ENCODE measurements around the gene TMEM263.
"Not testable (repeated sequence)": the region's sequence is repeated elsewhere in the genome, so short reads cannot be mapped to it uniquely, and the experiment has no call there.

TMEM263 gene

DNA sequence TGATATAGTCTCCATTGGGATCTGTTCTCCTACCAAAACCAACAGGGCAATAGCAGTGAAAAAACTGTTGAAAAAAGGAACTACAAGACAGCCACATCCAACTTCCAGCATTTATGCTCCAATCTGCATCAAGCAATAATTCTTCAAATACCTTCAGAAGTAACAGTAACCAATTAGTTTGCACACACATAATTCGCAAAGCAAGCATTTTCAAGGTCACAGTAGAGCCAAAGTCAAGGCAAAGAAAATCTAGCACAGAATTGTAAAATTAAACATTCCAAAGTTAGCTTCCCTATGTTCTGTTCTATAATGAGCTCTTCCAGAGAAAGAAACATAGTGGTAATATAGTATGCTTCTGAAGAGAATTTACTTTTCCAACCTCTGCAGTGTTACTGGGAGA lies 42.2 kb downstream of the TMEM263 start:
- no peak for DNase-seq (ENCODE audit: low read depth)
- TF ChIP-seq, protein P1, sequence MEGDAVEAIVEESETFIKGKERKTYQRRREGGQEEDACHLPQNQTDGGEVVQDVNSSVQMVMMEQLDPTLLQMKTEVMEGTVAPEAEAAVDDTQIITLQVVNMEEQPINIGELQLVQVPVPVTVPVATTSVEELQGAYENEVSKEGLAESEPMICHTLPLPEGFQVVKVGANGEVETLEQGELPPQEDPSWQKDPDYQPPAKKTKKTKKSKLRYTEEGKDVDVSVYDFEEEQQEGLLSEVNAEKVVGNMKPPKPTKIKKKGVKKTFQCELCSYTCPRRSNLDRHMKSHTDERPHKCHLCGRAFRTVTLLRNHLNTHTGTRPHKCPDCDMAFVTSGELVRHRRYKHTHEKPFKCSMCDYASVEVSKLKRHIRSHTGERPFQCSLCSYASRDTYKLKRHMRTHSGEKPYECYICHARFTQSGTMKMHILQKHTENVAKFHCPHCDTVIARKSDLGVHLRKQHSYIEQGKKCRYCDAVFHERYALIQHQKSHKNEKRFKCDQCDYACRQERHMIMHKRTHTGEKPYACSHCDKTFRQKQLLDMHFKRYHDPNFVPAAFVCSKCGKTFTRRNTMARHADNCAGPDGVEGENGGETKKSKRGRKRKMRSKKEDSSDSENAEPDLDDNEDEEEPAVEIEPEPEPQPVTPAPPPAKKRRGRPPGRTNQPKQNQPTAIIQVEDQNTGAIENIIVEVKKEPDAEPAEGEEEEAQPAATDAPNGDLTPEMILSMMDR (IDR thresholded peaks at IDR 0.05; ENCODE audit: insufficient read depth, low read depth, low read length, missing control alignments): no peak
- H3K4me3 ChIP-seq (ENCODE audit: low read length): no peak overlapping the region

DNA sequence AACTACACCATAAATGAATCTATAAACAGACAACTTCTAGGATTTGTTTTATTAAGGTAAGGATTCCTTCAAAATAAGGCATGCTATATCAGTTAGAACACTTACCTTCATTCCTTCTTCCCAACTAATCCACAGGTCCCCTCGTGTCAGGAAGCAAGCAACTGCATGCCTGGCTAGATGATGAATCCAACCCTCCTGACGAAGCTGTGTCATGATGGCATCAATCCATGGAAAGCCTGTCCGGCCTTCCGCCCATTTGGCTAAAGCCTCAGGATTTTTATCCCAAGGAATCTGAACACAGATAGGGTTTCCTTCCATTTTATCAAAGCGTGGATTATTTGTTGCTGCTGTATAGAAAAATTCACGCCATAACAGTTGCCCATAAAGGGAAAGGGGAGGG lies 43.7 kb downstream of the TMEM263 start:
- H3K4me3 ChIP-seq (ENCODE audit: low read length): no peak overlapping the region
- DNase-seq (ENCODE audit: low read depth): peak; percentile 92
- TF ChIP-seq, protein P1 (IDR thresholded peaks at IDR 0.05; ENCODE audit: insufficient read depth, low read depth, low read length, missing control alignments): no peak

DNA sequence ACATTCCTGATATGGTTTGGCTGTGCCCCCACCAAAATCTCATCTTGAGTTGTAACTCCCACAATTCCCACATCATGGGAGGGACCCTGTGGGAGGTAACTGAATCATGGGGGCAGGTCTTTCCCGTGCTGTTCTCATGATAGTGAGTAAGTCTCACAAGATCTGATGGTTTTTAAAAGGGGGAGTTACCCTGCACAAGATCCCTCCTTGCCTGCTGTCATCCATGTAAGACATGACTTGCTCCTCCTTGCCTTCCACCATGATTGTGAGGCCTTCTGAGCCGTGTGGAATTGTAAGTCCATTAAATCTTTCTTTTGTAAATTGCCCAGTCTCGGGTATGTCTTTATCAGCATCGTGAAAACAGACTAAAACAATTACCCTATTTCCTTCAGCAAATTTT lies 47.0 kb downstream of the TMEM263 start:
- H3K4me3 ChIP-seq (ENCODE audit: low read length); DNase-seq (ENCODE audit: low read depth): not testable (repeated sequence)

DNA sequence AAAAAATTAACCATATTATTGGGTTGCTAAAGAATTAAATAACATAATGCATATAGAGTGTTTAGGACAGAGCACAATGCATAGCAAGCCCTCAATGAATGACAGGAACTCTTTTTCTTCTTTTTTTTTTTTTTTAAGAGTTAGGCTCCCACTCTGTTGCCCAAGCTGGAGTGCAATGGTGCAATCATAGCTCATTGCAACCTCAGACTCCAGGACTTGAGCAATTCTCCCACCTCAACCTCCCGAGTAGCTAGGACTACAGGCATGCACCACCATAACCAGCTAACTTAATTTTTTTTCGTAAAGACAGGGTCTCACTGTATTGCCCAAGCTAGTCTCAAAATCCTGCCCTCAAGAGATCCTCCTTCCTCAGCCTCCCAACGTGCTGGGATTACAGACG lies 51.7 kb downstream of the TMEM263 start:
- TF ChIP-seq, protein P1 (IDR thresholded peaks at IDR 0.05; ENCODE audit: insufficient read depth, low read depth, low read length, missing control alignments): no peak
- no peak overlapping the region for H3K4me3 ChIP-seq (ENCODE audit: low read length)
- DNase-seq (ENCODE audit: low read depth): no peak

DNA sequence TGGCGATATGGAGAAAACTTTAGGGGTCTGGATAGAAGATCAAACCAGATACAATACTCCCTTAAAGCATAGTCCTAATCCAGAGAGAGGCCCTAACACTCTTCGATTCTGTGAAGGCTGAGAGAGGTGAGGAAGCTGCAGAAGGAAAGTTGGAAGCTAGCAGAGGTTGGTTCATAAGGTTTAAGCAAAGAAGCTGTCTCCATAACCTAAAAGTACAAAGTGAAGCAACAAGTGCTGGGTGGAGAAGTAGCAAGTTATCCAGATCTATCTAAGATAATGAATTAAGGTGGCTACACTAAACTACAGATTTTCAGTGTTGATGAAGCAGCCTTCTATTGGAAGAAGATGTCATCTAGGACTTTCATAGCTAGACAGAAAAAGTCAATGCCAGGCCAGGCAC lies 55.8 kb downstream of the TMEM263 start:
- DNase-seq (ENCODE audit: low read depth): no peak
- TF ChIP-seq, protein P1 (IDR thresholded peaks at IDR 0.05; ENCODE audit: insufficient read depth, low read depth, low read length, missing control alignments): no peak
- no peak overlapping the region for H3K4me3 ChIP-seq (ENCODE audit: low read length)

DNA sequence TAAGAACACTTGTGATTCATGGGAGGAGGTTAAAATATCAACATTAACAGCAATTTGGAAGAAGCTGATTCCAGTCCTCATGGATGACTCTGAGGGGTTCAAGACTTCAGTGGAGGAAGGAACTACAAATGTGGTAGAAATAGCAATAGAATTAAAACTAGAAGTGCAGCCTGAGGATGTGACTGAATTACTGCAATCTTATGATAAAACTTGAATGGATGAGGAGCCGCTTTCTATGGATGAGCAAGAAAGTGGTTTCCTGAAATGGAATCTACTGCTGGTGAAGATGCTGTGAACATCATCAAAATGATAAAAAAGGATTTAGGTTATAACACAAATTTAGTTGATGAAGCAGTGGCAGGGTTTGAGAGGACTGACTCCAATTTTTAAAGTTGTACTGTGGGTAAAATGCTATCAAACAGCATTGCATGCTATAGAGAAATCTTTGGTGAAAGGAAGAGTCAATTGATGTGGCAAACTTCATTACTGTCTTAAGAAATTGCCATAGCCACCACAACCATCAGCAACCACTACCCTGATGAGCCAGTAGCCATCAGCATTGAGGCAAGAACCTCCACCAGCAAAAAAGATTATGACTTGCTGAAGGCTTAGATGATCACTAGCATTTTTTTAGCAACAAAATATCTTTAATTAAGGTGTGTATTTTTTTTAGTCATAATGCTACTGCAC lies 57.2 kb downstream of the TMEM263 start:
- H3K4me3 ChIP-seq (ENCODE audit: low read length): no peak overlapping the region
- DNase-seq (ENCODE audit: low read depth): no peak
- TF ChIP-seq, protein P1 (IDR thresholded peaks at IDR 0.05; ENCODE audit: insufficient read depth, low read depth, low read length, missing control alignments): no peak

DNA sequence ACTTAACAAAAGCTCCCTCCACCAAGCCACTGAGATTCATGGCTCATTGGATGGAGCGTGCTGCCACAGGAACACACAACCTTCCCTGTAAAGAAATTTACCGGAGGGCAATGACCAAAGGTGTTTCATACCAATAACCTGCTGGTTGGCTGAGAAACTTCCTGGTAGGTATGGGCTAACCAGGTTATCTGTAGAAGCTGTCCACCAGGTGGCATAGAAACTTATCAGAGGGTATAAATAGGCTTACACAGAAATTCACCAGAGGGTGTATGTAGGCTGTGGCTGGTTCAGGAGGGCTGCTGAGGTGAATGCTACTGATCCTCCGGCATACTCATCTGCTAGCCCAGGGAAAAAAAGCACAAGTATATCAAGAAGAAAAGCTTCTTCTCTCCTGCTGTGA lies 58.3 kb downstream of the TMEM263 start:
- DNase-seq (ENCODE audit: low read depth): peak; percentile 96
- H3K4me3 ChIP-seq (ENCODE audit: low read length): no peak overlapping the region
- TF ChIP-seq, protein P1 (IDR thresholded peaks at IDR 0.05; ENCODE audit: insufficient read depth, low read depth, low read length, missing control alignments): peak; percentile 55
